HepG2 (cell line): ENCODE results near the gene ATG7. TPM values are rescaled to one million over a fixed set of nuclear protein-coding genes. Genes with fewer than 3 reads are reported as not detected.
"Not testable (repeated sequence)": the region's sequence is repeated elsewhere in the genome, so short reads cannot be mapped to it uniquely, and the experiment has no call there.

Source experiments
- ATAC-seq: fragments of 200-7000 bp; cut with Tn5 transposase; 3 replicates; pipeline ENCODE4 v1.9.1; 2020; ENCODE audit warnings: mild to moderate bottlenecking, moderate library complexity
- BruUV-seq: library from RNA; stranded (reverse); fragments of 400-500 nt; replicated peaks from 2 replicates; lab custom pipeline; 2021; lab: Mats Ljungman, UMichigan
- CTCF ChIA-PET: fragments of 300-600 bp; formaldehyde crosslinking; extraction: SDS; loops from one replicate; lab custom pipeline; 2021; ENCODE audit warnings: low total read pairs, inconsistent platforms, low intra/inter-chr PET ratio; lab: Yijun Ruan, JAX
- POLR2A ChIA-PET: fragments of 350-600 bp; sonication (Branson Sonifier 250); formaldehyde crosslinking; loops from one replicate; lab custom pipeline; 2020; ENCODE audit warnings: antibody characterized with exemption, inconsistent platforms; lab: Yijun Ruan, JAX
- DNase-seq: peaks from one replicate; pipeline ENCODE4 v3.0.0-alpha.2; 2015; ENCODE audit warnings: low spot score
- FAIRE-seq: peaks from 3 replicates; lab custom pipeline; 2011; peaks lifted over from hg19 to GRCh38; lab: Jason Lieb, UNC
- H2AFZ ChIP-seq: one replicate; pipeline ENCODE4 v1.6.1; 2011; ENCODE audit warnings: low read length, inconsistent platforms
- H3K27ac ChIP-seq: fragments of 300-600 bp; 3 replicates; pipeline ENCODE4 v1.8.0; 2011; ENCODE audit warnings: mixed run types, mild to moderate bottlenecking, mixed read lengths, low read length, inconsistent platforms; ENCODE audit not compliant: insufficient read depth; ENCODE audit errors: extremely low read length
- H3K27me3 ChIP-seq, 2 experiments: fragments of 200-600 bp in 1 of 2; 2 replicates in 1 of 2; 3 replicates in 1 of 2; pipeline versions ENCODE4 v1.6.0 to v1.8.0; 2011; ENCODE audit warnings: low read length in 2 of 2, mild to moderate bottlenecking in 2 of 2, moderate library complexity in 2 of 2, inconsistent platforms in 1 of 2; ENCODE audit not compliant: insufficient read depth in 2 of 2, control insufficient read depth in 1 of 2
- H3K36me3 ChIP-seq, 2 experiments: fragments of 200-600 bp in 1 of 2; replicated peaks in 1 of 2; 2 replicates in 1 of 2; 3 replicates in 1 of 2; pipeline versions ENCODE4 v1.5.1 to v1.8.0; 2011; ENCODE audit warnings: low read length in 2 of 2, inconsistent platforms in 1 of 2; ENCODE audit not compliant: insufficient read depth in 2 of 2, control insufficient read depth in 1 of 2
- H3K4me1 ChIP-seq: 2 replicates; pipeline ENCODE4 v1.5.1; 2012; ENCODE audit warnings: low read length, inconsistent platforms; ENCODE audit not compliant: insufficient read depth
- H3K4me2 ChIP-seq: 2 replicates; pipeline ENCODE4 v1.6.0; 2011; ENCODE audit warnings: low read depth, low read length, inconsistent platforms
- H3K4me3 ChIP-seq, 3 experiments: fragments of 200-600 bp in 1 of 3; sonication (generic), shearing (Covaris generic) in 1 of 3; replicated peaks in 1 of 3; 2 replicates each; pipeline ENCODE4 v1.5.1; 2011 to 2016; ENCODE audit warnings: low read length in 3 of 3, inconsistent platforms in 2 of 3, low read depth in 2 of 3, mild to moderate bottlenecking in 2 of 3, control low read depth in 1 of 3, mixed read lengths in 1 of 3; ENCODE audit not compliant: insufficient read depth in 1 of 3
- H3K79me2 ChIP-seq: one replicate; pipeline ENCODE4 v1.6.1; 2011; ENCODE audit warnings: low read length, inconsistent platforms; ENCODE audit not compliant: insufficient read depth
- H3K9ac ChIP-seq: 2 replicates; pipeline ENCODE4 v1.6.0; 2011; ENCODE audit warnings: mild to moderate bottlenecking, low read depth, low read length, inconsistent platforms; ENCODE audit not compliant: insufficient read depth
- H3K9me3 ChIP-seq: 2 replicates; pipeline ENCODE4 v1.5.1; 2012; ENCODE audit warnings: mild to moderate bottlenecking, low read length
- H4K20me1 ChIP-seq: 2 replicates; pipeline ENCODE4 v1.6.0; 2011; ENCODE audit warnings: inconsistent platforms, mild to moderate bottlenecking, low read length, moderate library complexity; ENCODE audit not compliant: insufficient read depth
- MYPOP ChIP-seq: sonication (generic); formaldehyde crosslinking; IDR thresholded peaks from 2 replicates; pipeline ENCODE4 v1.8.1; 2023; ENCODE audit warnings: mild to moderate bottlenecking, moderate library complexity, missing genetic modification reagents
- PHF5A ChIP-seq: IDR thresholded peaks from one replicate; pipeline ENCODE4 v1.6.1; 2018; ENCODE audit warnings: low read depth, missing genetic modification reagents; ENCODE audit not compliant: unreplicated experiment
- POLR2G ChIP-seq: fragments of 200-400 bp; formaldehyde crosslinking; IDR thresholded peaks from 2 replicates; pipeline ENCODE4 v1.6.1; 2018; ENCODE audit warnings: mild to moderate bottlenecking, low read depth, low read length, moderate library complexity
- PREB ChIP-seq: sonication (generic); formaldehyde crosslinking; IDR thresholded peaks from 2 replicates; pipeline ENCODE4 v1.4.0; 2020; ENCODE audit warnings: missing genetic modification reagents
- RFXAP ChIP-seq: sonication (generic); formaldehyde crosslinking; IDR thresholded peaks from 2 replicates; pipeline ENCODE4 v1.4.0; 2020; ENCODE audit warnings: missing genetic modification reagents, borderline replicate concordance
- SRSF4 ChIP-seq: fragments of 200-400 bp; formaldehyde crosslinking; IDR thresholded peaks from one replicate; pipeline ENCODE4 v1.6.1; 2018; ENCODE audit warnings: mild to moderate bottlenecking, low read depth, low read length, moderate library complexity; ENCODE audit not compliant: poor library complexity, severe bottlenecking
- ZNF205 ChIP-seq: IDR thresholded peaks from 2 replicates; pipeline ENCODE4 v1.6.1; 2018; ENCODE audit warnings: missing biosample characterization, missing genetic modification reagents
- ZNF318 ChIP-seq: sonication (generic); formaldehyde crosslinking; IDR thresholded peaks from 2 replicates; pipeline ENCODE4 v1.4.0; 2020; ENCODE audit warnings: mild to moderate bottlenecking, missing genetic modification reagents
- WGBS: methylation state at CpG from one replicate; pipeline ENCODE4 v1.1.6; 2017; ENCODE audit warnings: low lambda C conversion rate; 5-methylcytosine and 5-hydroxymethylcytosine counted together
- in situ Hi-C: cut with HindIII; loops from 2 replicates; pipeline ENCODE4 v1.10.0; 2017; ENCODE audit warnings: low pct_unique_long_range_greater_than_20kb; ENCODE audit not compliant: extremely low pct_ligation_motif_present
- intact Hi-C: fragments of 100-400 bp; cut with micrococcal nuclease; formaldehyde crosslinking; loops from one replicate; pipeline ENCODE4 v1.10.0; 2022; ENCODE audit not compliant: unreplicated experiment
- polyA plus RNA-seq, 8 experiments: library from polyadenylated mRNA; depleted of rRNA in 3 of 8; stranded (reverse) in 7 of 8; unstranded in 1 of 8; fragments of >200 nt; fragmentation: Illumina TruSeq in 4 of 8; extraction: Trizol in 4 of 8; gene quantifications; 2 replicates each; pipeline versions ENCODE4 v1.2.1 to v1.2.3, GENCODE V29; 2011 to 2016; ENCODE audit warnings: low read depth in 4 of 8, missing spikeins in 1 of 8, mixed read lengths in 1 of 8; ENCODE audit not compliant: insufficient read depth in 1 of 8
- total RNA-seq, 5 experiments: library from RNA; depleted of rRNA; stranded (reverse); fragments of >200 nt; fragmentation: Illumina TruSeq; extraction: Trizol; gene quantifications; 2 replicates each; pipeline ENCODE4 v1.2.3, GENCODE V29; 2016; ENCODE audit warnings: low read depth in 1 of 5

The ATG7 gene
- total and polyA plus RNA-seq, 2 of the 13 experiments (the other 11 are each of a cell fraction or from before 2014, with no cell fraction given): 7.8 to 22.1 TPM

GRCh38 chr3:11526121-11526520 is 253.9 kb downstream of the ATG7 start:
- DNase-seq, CTCF ChIA-PET, H3K9me3 ChIP-seq, H3K27me3 ChIP-seq, BruUV-seq, H3K36me3 ChIP-seq, POLR2A ChIA-PET, H3K9ac ChIP-seq, H3K4me3 ChIP-seq, ATAC-seq, intact Hi-C loops, H3K4me1 ChIP-seq, FAIRE-seq, H3K4me2 ChIP-seq, H3K27ac ChIP-seq, H4K20me1 ChIP-seq, H3K79me2 ChIP-seq, H2AFZ ChIP-seq, in situ Hi-C loops: not testable (repeated sequence)
- WGBS: 96% methylated on average over 4 of the region's 5 CpGs

GRCh38 chr3:11529281-11529680 is 257.1 kb downstream of the ATG7 start:
- Histone ChIP-seq H3K27ac (no peak overlapping the region), H3K79me2 (no peaks in the 10 kb centered on the region), H3K4me1 (no peaks in the 10 kb centered on the region; the same call in 1 of the 2 replicates), H3K27me3 (no peaks in the 10 kb centered on the region), H3K9me3 (no peaks in the 10 kb centered on the region), H3K36me3 (no peaks in the 10 kb centered on the region), H3K9ac (no peak overlapping the region), H3K4me3 (no peak overlapping the region), H2AFZ (no peak overlapping the region), H3K4me2 (no peak overlapping the region), H4K20me1 (no peaks in the 10 kb centered on the region)
- in situ Hi-C loops (no loop called here), intact Hi-C loops (no loop called here)
- FAIRE-seq (no peak), ATAC-seq (no peak), DNase-seq (no peak)
- POLR2A ChIA-PET: no interaction called here
- CTCF ChIA-PET: no interaction called here
- no TSS peak for BruUV-seq
- WGBS: 64% methylated on average over 4 of the region's 4 CpGs
- TF ChIP-seq ZNF318 (no peak), PREB (CRISPR knock-in tag) (no peak), MYPOP (no peak), ZNF205 (CRISPR knock-in tag) (no peak), PHF5A (CRISPR knock-in tag) (no peak), SRSF4 (no peak), POLR2G (no peak), RFXAP (CRISPR knock-in tag) (no peak)
